Pancreas (tissue), 10 donors: ENCODE data around the gene APOOL. TPM values are rescaled to one million over a fixed set of nuclear protein-coding genes. Genes with fewer than 3 reads are reported as not detected.

Experiments
- ATAC-seq, 4 donors: fragments of 200-7000 bp; cut with Tn5 transposase; one replicate each; pipeline versions ENCODE4 v1.8.0 to v1.9.1; 2020; ENCODE audit warnings: mild to moderate bottlenecking in 4 of 4, moderate library complexity in 4 of 4
- DNase-seq, 6 donors: peaks; one replicate each; pipeline ENCODE4 v3.0.0-alpha.2; 2020
- FAIRE-seq: peaks from 2 replicates; lab custom pipeline; 2012; peaks lifted over from hg19 to GRCh38; lab: Jason Lieb, UNC
- H3K27ac ChIP-seq, 4 donors: fragments of 200-600 bp; sonication (generic); 1 replicate in 3 of 4; 2 replicates in 1 of 4; pipeline versions ENCODE4 v1.5.0 to v1.8.0; 2020
- H3K27me3 ChIP-seq, 4 donors: fragments of 200-600 bp; one replicate each; pipeline ENCODE4 v1.8.0; 2021
- H3K36me3 ChIP-seq, 3 donors: fragments of 200-600 bp; sonication (generic) in 1 of 3; one replicate each; pipeline versions ENCODE4 v1.5.0 to v1.8.0; 2020 to 2021
- H3K4me1 ChIP-seq, 3 donors: fragments of 200-600 bp; one replicate each; pipeline ENCODE4 v1.8.0; 2021
- H3K4me3 ChIP-seq, 4 donors: fragments of 200-600 bp; sonication (generic) in 2 of 4; one replicate each; pipeline versions ENCODE4 v1.5.0 to v1.8.0; 2020 to 2021
- H3K9me3 ChIP-seq, 4 donors: fragments of 200-600 bp; one replicate each; pipeline ENCODE4 v1.8.0; 2021
- CTCF ChIP-seq, 4 donors: fragments of 200-600 bp; sonication (generic) in 3 of 4; IDR thresholded peaks; one replicate each; pipeline versions ENCODE4 v1.5.0 to v1.8.0; 2021; ENCODE audit warnings: antibody characterized with exemption in 4 of 4
- WGBS, 2 donors: extraction: QIAGEN DNeasy Blood & Tissue Kit; methylation state at CpG; one replicate each; pipeline ENCODE4 v1.1.7; 2013; 5-methylcytosine and 5-hydroxymethylcytosine counted together
- intact Hi-C, 3 donors: fragments of 100-400 bp; cut with DNase I; formaldehyde crosslinking; loops; one replicate each; pipeline versions ENCODE4 v1.11.1 to v1.14.2; 2022
- polyA plus RNA-seq, 2 donors: library from polyadenylated mRNA; stranded (reverse); fragments of 200-250 nt; gene quantifications; one replicate each; pipeline ENCODE4 v1.2.3, GENCODE V29; 2013
- total RNA-seq, 6 donors: library from RNA; stranded (reverse); fragmentation: NEBNext Ultra II Directional in 4 of 6; extraction: Animal tissue kit (Norgen Biotek cat#: 25700) in 4 of 6; gene quantifications; one replicate each; pipeline versions ENCODE4 v1.2.1 to v1.2.4, GENCODE V29; 2021 to 2023
- donor health status: healthy with polysubstance abuse.
- donor health status: DM: no; HTN: no; CAD: no; lungs with moderate emphysema.
- donor health status: DM: no; HTN: no; CAD: no.
- donor health status: control.
- donor health status: control.
- donor health status: Bipolar disorder and iron deficiency.
- donor health status: DM: yes; HTN: yes; CAD: no.
- donor health status: DM: no; HTN: no; CAD: no.
- donor health status: DM: no; HTN: no; CAD: no.
- donor health status: DM: yes; HTN: yes; CAD: no.

APOOL gene
- total and polyA plus RNA-seq, 8 donors, result 2.7 to 13.7 (median 9.9) TPM

GRCh38 chrX:85089321-85089840, 85.7 kb downstream of the APOOL start:
- ATAC-seq (no peak), FAIRE-seq (no peak)

GRCh38 chrX:85107407-85107806, 103.7 kb downstream of the APOOL start:
- no peak for FAIRE-seq
- no peak for ATAC-seq
- no peak overlapping the region for H3K27ac ChIP-seq
- peak in 1 of 6 donors; percentile 48 for DNase-seq
- H3K36me3 ChIP-seq, result no peaks in the 10 kb centered on the region
- no peak for TF ChIP-seq CTCF (IDR thresholded peaks at IDR 0.05)
- H3K9me3 ChIP-seq, result no peaks in the 10 kb centered on the region
- H3K4me1 ChIP-seq, result no peaks in the 10 kb centered on the region
- 75 to 86% methylated on average over 4 of the region's 4 CpGs for WGBS, 2 donors
- H3K4me3 ChIP-seq, result no peak overlapping the region
- peaks cover 0 to 9% (median 0%) of the 10 kb centered on the region in 4 donors for H3K27me3 ChIP-seq
- intact Hi-C loops, result loop anchor here in 1 of 3 donors (10.0 kb wide), 1 partner anchor 437 kb away; no protein-coding TSS in a partner anchor

More at GRCh38 chrX:85089321-85089840, 85.7 kb downstream of the APOOL start:
- no peaks in the 10 kb centered on the region for H3K27me3 ChIP-seq
- H3K36me3 ChIP-seq, result no peaks in the 10 kb centered on the region
- H3K27ac ChIP-seq, result no peak overlapping the region
- no peak for DNase-seq
- no peak overlapping the region for H3K4me3 ChIP-seq
- no peaks in the 10 kb centered on the region for H3K4me1 ChIP-seq
- no peaks in the 10 kb centered on the region for H3K9me3 ChIP-seq
- intact Hi-C loops, result no loop called here
- WGBS, 2 donors, result 76 to 98% methylated on average over 5 of the region's 5 CpGs
- no peak for TF ChIP-seq CTCF (IDR thresholded peaks at IDR 0.05)

GRCh38 chrX:85108165-85108564, 104.5 kb downstream of the APOOL start:
- no peaks in the 10 kb centered on the region for H3K36me3 ChIP-seq
- H3K27me3 ChIP-seq, result peaks cover 0 to 9% (median 0%) of the 10 kb centered on the region in 4 donors
- H3K4me3 ChIP-seq, result no peak overlapping the region
- no peaks in the 10 kb centered on the region for H3K9me3 ChIP-seq
- no peak overlapping the region for H3K27ac ChIP-seq
- intact Hi-C loops, result loop anchor here in 1 of 3 donors (10.0 kb wide), 1 partner anchor 437 kb away; no protein-coding TSS in a partner anchor
- TF ChIP-seq CTCF (IDR thresholded peaks at IDR 0.05), result no peak
- WGBS, 2 donors, result 87 to 95% methylated on average over 2 of the region's 2 CpGs
- FAIRE-seq (no peak), DNase-seq (peak in 1 of 6 donors; percentile 21), ATAC-seq (no peak)
- H3K4me1 ChIP-seq, result no peaks in the 10 kb centered on the region

- ATAC-seq (peak in 3 of 4 donors; percentile 40 to 77 (median 63)), FAIRE-seq (no peak), DNase-seq (peak in 4 of 6 donors; percentile 3 to 41 (median 33))
- no peaks in the 10 kb centered on the region for H3K9me3 ChIP-seq
- no peaks in the 10 kb centered on the region for H3K4me1 ChIP-seq
- no peak overlapping the region for H3K4me3 ChIP-seq
- H3K27ac ChIP-seq, result no peak overlapping the region
- H3K36me3 ChIP-seq, result no peaks in the 10 kb centered on the region
- H3K27me3 ChIP-seq, result peaks cover 0 to 9% (median 0%) of the 10 kb centered on the region in 4 donors
- intact Hi-C loops, result loop anchor here in 1 of 3 donors (10.0 kb wide), 1 partner anchor 436 kb away; no protein-coding TSS in a partner anchor
- peak in 2 of 4 donors; percentile 34 to 39 for TF ChIP-seq CTCF (IDR thresholded peaks at IDR 0.05)
- WGBS, 2 donors, result 37 to 43% methylated on average over 8 of the region's 8 CpGs
These were observed 105.6 kb downstream of the APOOL start for GRCh38 chrX:85109235-85109634.

GRCh38 chrX:85111347-85111746, 107.7 kb downstream of the APOOL start:
- FAIRE-seq, result peak; percentile 99
- no peak overlapping the region for H3K4me3 ChIP-seq
- no peaks in the 10 kb centered on the region for H3K9me3 ChIP-seq
- no peaks in the 10 kb centered on the region for H3K36me3 ChIP-seq
- DNase-seq, result no peak
- peak; percentile 37 to 69 (median 56) for TF ChIP-seq CTCF (IDR thresholded peaks at IDR 0.05)
- H3K27me3 ChIP-seq, result peaks cover 0 to 6% (median 0%) of the 10 kb centered on the region in 4 donors
- ATAC-seq, result no peak
- intact Hi-C loops, result no loop called here
- WGBS, 2 donors, result 21 to 35% methylated on average over 2 of the region's 2 CpGs
- no peaks in the 10 kb centered on the region for H3K4me1 ChIP-seq
- no peak overlapping the region for H3K27ac ChIP-seq
